HCT116 (cell line): ENCODE measurements around the gene FRMD4A.

Experiments
- CTCF ChIP-seq, 3 experiments: fragments of 200-600 bp in 1 of 3; sonication (generic) in 1 of 3; IDR thresholded peaks in 2 of 3; conservative IDR thresholded peaks in 1 of 3; 2 replicates each; pipeline ENCODE4 v1.5.1; 2012 to 2017; ENCODE audit warnings: low read depth in 2 of 3, low read length in 2 of 3, antibody characterized with exemption in 1 of 3, borderline replicate concordance in 1 of 3, control low read depth in 1 of 3, mild to moderate bottlenecking in 1 of 3, mixed read lengths in 1 of 3, mixed run types in 1 of 3, moderate library complexity in 1 of 3; ENCODE audit not compliant: insufficient read depth in 1 of 3
- EZH2 ChIP-seq: fragments of 200-600 bp; sonication (generic); IDR thresholded peaks from 2 replicates; pipeline ENCODE4 v1.6.1; 2017; ENCODE audit warnings: antibody characterized with exemption, mixed run types
- EZH2phosphoT487 ChIP-seq: fragments of 200-600 bp; IDR thresholded peaks from 2 replicates; pipeline ENCODE4 v1.6.1; 2018; ENCODE audit warnings: antibody characterized with exemption, borderline replicate concordance
- SRF ChIP-seq: IDR thresholded peaks from 2 replicates; pipeline ENCODE4 v1.6.1; 2012; ENCODE audit warnings: low read depth

- TF ChIP-seq EZH2 (no peak), CTCF (IDR thresholded peaks at IDR 0.05 in 2 of 3, conservative IDR thresholded peaks at IDR 0.05 in 1 of 3; ENCODE audit: borderline replicate concordance in 1 of 3, insufficient read depth in 1 of 3, low read depth in 2 of 3, low read length in 2 of 3) (no peak), EZH2phosphoT487 (no peak), SRF (no peak)
Measured at GRCh38 chr10:14220026-14220425, 110.7 kb downstream of the FRMD4A start.
